Memory B cell (primary cell): ENCODE results near the gene NRM.

Experiments used
- ATAC-seq: fragments of 150-1000 bp; cut with Tn5 transposase; 2 replicates; pipeline ENCODE4 v1.10.0; 2021; ENCODE audit warnings: low read depth, mild to moderate bottlenecking, moderate library complexity
- DNase-seq, 2 donors: peaks; one replicate each; pipeline ENCODE4 v3.0.0; 2022; ENCODE audit warnings: low spot score in 2 of 2
- H3K27ac Mint-ChIP-seq: one replicate; pipeline ENCODE4 v1.8.0; 2022; ENCODE audit warnings: mild to moderate bottlenecking, moderate library complexity, mixed read lengths
- H3K27me3 Mint-ChIP-seq: one replicate; pipeline ENCODE4 v1.8.0; 2022; ENCODE audit warnings: mixed read lengths
- H3K36me3 Mint-ChIP-seq: one replicate; pipeline ENCODE4 v1.8.0; 2022; ENCODE audit warnings: mild to moderate bottlenecking, mixed read lengths
- H3K4me1 Mint-ChIP-seq: one replicate; pipeline ENCODE4 v1.8.0; 2022; ENCODE audit warnings: mixed read lengths
- H3K4me3 Mint-ChIP-seq: one replicate; pipeline ENCODE4 v1.8.0; 2022; ENCODE audit warnings: mild to moderate bottlenecking, moderate library complexity, mixed read lengths
- H3K9me3 Mint-ChIP-seq: one replicate; pipeline ENCODE4 v1.8.0; 2022; ENCODE audit warnings: mixed read lengths

Gene NRM

GRCh38 chr6:30711758-30712380 lies 21.1 kb upstream of the NRM start:
- Mint-ChIP-seq H3K4me3 (no peak overlapping the region), H3K4me1 (peaks cover 26% of the 10 kb centered on the region)
- ATAC-seq, result no peak

GRCh38 chr6:30709101-30709868 lies 18.5 kb upstream of the NRM start:
- DNase-seq (no peak), ATAC-seq (no peak)
- no peaks in the 10 kb centered on the region for H3K9me3 Mint-ChIP-seq
- H3K4me1 Mint-ChIP-seq, result peaks cover 18% of the 10 kb centered on the region
- no peak overlapping the region for H3K4me3 Mint-ChIP-seq
- H3K27me3 Mint-ChIP-seq, result no peaks in the 10 kb centered on the region
- H3K27ac Mint-ChIP-seq, result peak overlapping the region; percentile 8
- peaks cover 52% of the 10 kb centered on the region for H3K36me3 Mint-ChIP-seq

More at GRCh38 chr6:30711758-30712380, 21.1 kb upstream of the NRM start:
- DNase-seq, result no peak
- peaks cover 44% of the 10 kb centered on the region for H3K36me3 Mint-ChIP-seq
- H3K9me3 Mint-ChIP-seq, result no peaks in the 10 kb centered on the region
- H3K27ac Mint-ChIP-seq, result no peak overlapping the region
- no peaks in the 10 kb centered on the region for H3K27me3 Mint-ChIP-seq

- peak overlapping the region; percentile 32 for H3K27ac Mint-ChIP-seq
- H3K9me3 Mint-ChIP-seq, result no peaks in the 10 kb centered on the region
- ATAC-seq (no peak), DNase-seq (no peak)
- no peaks in the 10 kb centered on the region for H3K27me3 Mint-ChIP-seq
- no peak overlapping the region for H3K4me3 Mint-ChIP-seq
- peaks cover 10% of the 10 kb centered on the region for H3K4me1 Mint-ChIP-seq
- H3K36me3 Mint-ChIP-seq, result peaks cover 49% of the 10 kb centered on the region
Observed at GRCh38 chr6:30707281-30707850, 16.6 kb upstream of the NRM start.

GRCh38 chr6:30705620-30706019 lies 14.8 kb upstream of the NRM start:
- ATAC-seq (no peak), DNase-seq (no peak)
- peaks cover 38% of the 10 kb centered on the region for H3K36me3 Mint-ChIP-seq
- H3K27me3 Mint-ChIP-seq, result no peaks in the 10 kb centered on the region
- peaks cover 5% of the 10 kb centered on the region for H3K4me1 Mint-ChIP-seq
- H3K9me3 Mint-ChIP-seq, result no peaks in the 10 kb centered on the region
- no peak overlapping the region for H3K4me3 Mint-ChIP-seq
- no peak overlapping the region for H3K27ac Mint-ChIP-seq

GRCh38 chr6:30703821-30704220 lies 13.0 kb upstream of the NRM start:
- Mint-ChIP-seq H3K27ac (no peak overlapping the region), H3K9me3 (no peaks in the 10 kb centered on the region), H3K4me3 (no peak overlapping the region), H3K4me1 (peaks cover 5% of the 10 kb centered on the region), H3K36me3 (peaks cover 38% of the 10 kb centered on the region), H3K27me3 (no peaks in the 10 kb centered on the region)
- no peak for ATAC-seq
- DNase-seq, result no peak

- ATAC-seq (no peak), DNase-seq (no peak)
- peaks cover 4% of the 10 kb centered on the region for H3K4me1 Mint-ChIP-seq
- H3K4me3 Mint-ChIP-seq, result no peak overlapping the region
- no peaks in the 10 kb centered on the region for H3K9me3 Mint-ChIP-seq
- no peaks in the 10 kb centered on the region for H3K27me3 Mint-ChIP-seq
- no peak overlapping the region for H3K27ac Mint-ChIP-seq
- peaks cover 34% of the 10 kb centered on the region for H3K36me3 Mint-ChIP-seq
Observed at GRCh38 chr6:30703011-30703410, 12.2 kb upstream of the NRM start.

- Mint-ChIP-seq H3K27ac (no peak overlapping the region), H3K27me3 (no peaks in the 10 kb centered on the region), H3K4me3 (no peak overlapping the region), H3K9me3 (no peaks in the 10 kb centered on the region), H3K36me3 (peaks cover 20% of the 10 kb centered on the region), H3K4me1 (no peaks in the 10 kb centered on the region)
- ATAC-seq (no peak), DNase-seq (no peak)
Observed at GRCh38 chr6:30700340-30700739, 9.6 kb upstream of the NRM start.

GRCh38 chr6:30696432-30696831 lies 5.6 kb upstream of the NRM start:
- H3K4me1 Mint-ChIP-seq, result peaks cover 6% of the 10 kb centered on the region
- no peak for DNase-seq
- H3K9me3 Mint-ChIP-seq, result no peaks in the 10 kb centered on the region
- no peak overlapping the region for H3K4me3 Mint-ChIP-seq
- H3K27ac Mint-ChIP-seq, result no peak overlapping the region
- H3K36me3 Mint-ChIP-seq, result no peaks in the 10 kb centered on the region
- ATAC-seq, result no peak
- H3K27me3 Mint-ChIP-seq, result no peaks in the 10 kb centered on the region

GRCh38 chr6:30691208-30691847 lies 544 bp upstream of the NRM start:
- Mint-ChIP-seq H3K9me3 (no peaks in the 10 kb centered on the region), H3K36me3 (peaks cover 1% of the 10 kb centered on the region), H3K27ac (peak overlapping the region; percentile 10), H3K4me1 (peaks cover 41% of the 10 kb centered on the region), H3K4me3 (peak overlapping the region; percentile 98), H3K27me3 (no peaks in the 10 kb centered on the region)
- DNase-seq, result no peak
- no peak for ATAC-seq

GRCh38 chr6:30689985-30690384 lies 799 bp downstream of the NRM start:
- Mint-ChIP-seq H3K9me3 (no peaks in the 10 kb centered on the region), H3K27me3 (no peaks in the 10 kb centered on the region), H3K36me3 (peaks cover 13% of the 10 kb centered on the region), H3K4me3 (peak overlapping the region; percentile 98), H3K4me1 (peaks cover 46% of the 10 kb centered on the region), H3K27ac (peak overlapping the region; percentile 90)
- ATAC-seq, result no peak
- DNase-seq, result no peak

- H3K4me3 Mint-ChIP-seq, result peak overlapping the region; percentile 98
- H3K27ac Mint-ChIP-seq, result peak overlapping the region; percentile 90
- H3K36me3 Mint-ChIP-seq, result peaks cover 17% of the 10 kb centered on the region
- ATAC-seq, result no peak
- no peak for DNase-seq
- no peaks in the 10 kb centered on the region for H3K27me3 Mint-ChIP-seq
- no peaks in the 10 kb centered on the region for H3K9me3 Mint-ChIP-seq
- H3K4me1 Mint-ChIP-seq, result peaks cover 47% of the 10 kb centered on the region
Observed at GRCh38 chr6:30689022-30689865, 1.5 kb downstream of the NRM start.

GRCh38 chr6:30688569-30688968 lies 2.2 kb downstream of the NRM start:
- Mint-ChIP-seq H3K4me3 (peak overlapping the region; percentile 98), H3K27me3 (no peaks in the 10 kb centered on the region), H3K9me3 (no peaks in the 10 kb centered on the region), H3K27ac (peak overlapping the region; percentile 90), H3K36me3 (peaks cover 24% of the 10 kb centered on the region), H3K4me1 (peaks cover 47% of the 10 kb centered on the region)
- ATAC-seq (peak; percentile 38), DNase-seq (peak in 1 of 2 donors; percentile 50)

GRCh38 chr6:30687659-30688431 lies 2.9 kb downstream of the NRM start:
- H3K9me3 Mint-ChIP-seq, result no peaks in the 10 kb centered on the region
- H3K36me3 Mint-ChIP-seq, result peaks cover 27% of the 10 kb centered on the region
- H3K4me3 Mint-ChIP-seq, result peak overlapping the region; percentile 98
- ATAC-seq (no peak), DNase-seq (peak in 1 of 2 donors; percentile 42)
- peak overlapping the region; percentile 90 for H3K27ac Mint-ChIP-seq
- no peaks in the 10 kb centered on the region for H3K27me3 Mint-ChIP-seq
- H3K4me1 Mint-ChIP-seq, result peaks cover 48% of the 10 kb centered on the region
